Smooth muscle cell (in vitro differentiated cells): ENCODE data around the gene GTF2A1. TPM values are rescaled to one million over a fixed set of nuclear protein-coding genes. Genes with fewer than 3 reads are reported as not detected.

Experiments used
- DNase-seq: peaks from one replicate; lab custom pipeline; 2025; ENCODE audit not compliant: unreplicated experiment; lab: John Stamatoyannopoulos, UW
- H2AFZ ChIP-seq: fragments of 200-600 bp; sonication (generic); 2 replicates; pipeline ENCODE4 v1.6.0; 2016; ENCODE audit warnings: antibody characterized with exemption, low read depth, mild to moderate bottlenecking
- H3F3A ChIP-seq: fragments of 200-600 bp; sonication (generic); 2 replicates; pipeline ENCODE4 v1.6.0; 2017; ENCODE audit warnings: antibody characterized with exemption, low read depth
- H3K27ac ChIP-seq: fragments of 200-600 bp; sonication (generic); 2 replicates; pipeline ENCODE4 v1.5.1; 2016; ENCODE audit warnings: low read depth, mild to moderate bottlenecking
- H3K27me3 ChIP-seq: fragments of 200-600 bp; sonication (generic); 2 replicates; pipeline ENCODE4 v1.6.1; 2016; ENCODE audit warnings: low read depth, mild to moderate bottlenecking
- H3K36me3 ChIP-seq: fragments of 200-600 bp; sonication (generic); 2 replicates; pipeline ENCODE4 v1.5.1; 2016; ENCODE audit warnings: low read depth
- H3K4me1 ChIP-seq: fragments of 200-600 bp; sonication (generic); 2 replicates; pipeline ENCODE4 v1.5.1; 2016; ENCODE audit warnings: low read depth
- H3K4me2 ChIP-seq: fragments of 200-600 bp; sonication (generic); 2 replicates; pipeline ENCODE4 v1.6.0; 2016; ENCODE audit warnings: mild to moderate bottlenecking
- H3K4me3 ChIP-seq: fragments of 200-600 bp; sonication (generic); 2 replicates; pipeline ENCODE4 v1.5.1; 2016; ENCODE audit warnings: mild to moderate bottlenecking
- H3K79me2 ChIP-seq: fragments of 200-600 bp; sonication (generic); 2 replicates; pipeline ENCODE4 v1.6.0; 2016; ENCODE audit warnings: low read depth, mild to moderate bottlenecking
- H3K9ac ChIP-seq: fragments of 200-600 bp; sonication (generic); 2 replicates; pipeline ENCODE4 v1.6.0; 2016; ENCODE audit warnings: low read depth
- H3K9me3 ChIP-seq: fragments of 200-600 bp; sonication (generic); replicated peaks from 2 replicates; pipeline ENCODE4 v1.5.1; 2016; ENCODE audit warnings: low read depth
- H4K20me1 ChIP-seq: fragments of 200-600 bp; sonication (generic); 2 replicates; pipeline ENCODE4 v1.6.0; 2016; ENCODE audit warnings: low read depth
- CTCF ChIP-seq: fragments of 200-600 bp; sonication (generic); IDR thresholded peaks from 2 replicates; pipeline ENCODE4 v1.5.1; 2017; ENCODE audit warnings: borderline replicate concordance, mild to moderate bottlenecking, antibody characterized with exemption; ENCODE audit not compliant: insufficient read depth, poor library complexity, severe bottlenecking
- WGBS: methylation state at CpG from one replicate; pipeline ENCODE4 v1.1.7; 2016; ENCODE audit warnings: low lambda C conversion rate; 5-methylcytosine and 5-hydroxymethylcytosine counted together
- polyA plus RNA-seq: library from polyadenylated mRNA; unstranded; fragments of >200 nt; fragmentation: Nextera tagmentation; extraction: Ambion mirVana; gene quantifications from 2 replicates; pipeline ENCODE4 v1.2.1, GENCODE V29; 2016
- total RNA-seq: library from RNA; depleted of rRNA; stranded (reverse); fragments of >200 nt; gene quantifications from 2 replicates; pipeline ENCODE4 v1.2.3, GENCODE V29; 2014

GTF2A1 gene
- total and polyA plus RNA-seq, 2 experiments from 2014 or later = 4.7 to 39.4 TPM

DNA sequence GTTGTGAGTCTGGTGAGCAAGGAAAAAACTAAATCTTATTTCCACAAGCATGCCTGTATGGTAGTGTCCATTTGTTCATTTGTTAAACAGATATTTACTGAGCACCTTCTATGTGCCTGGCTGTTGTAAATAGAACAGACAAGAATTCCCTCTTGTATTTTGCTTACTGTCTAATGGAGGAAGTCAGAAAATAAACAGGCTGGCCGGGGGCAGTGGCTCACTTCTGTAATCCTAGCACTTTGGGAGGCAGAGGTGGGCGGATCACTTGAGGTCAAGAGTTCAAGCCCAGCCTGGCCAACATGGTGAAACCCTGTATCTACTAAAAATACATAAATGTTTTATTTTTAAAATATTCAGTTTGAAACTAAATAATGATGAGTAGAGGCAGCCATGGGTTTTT lies 79.3 kb downstream of the GTF2A1 start:
- H3K4me1 ChIP-seq = no peaks in the 10 kb centered on the region
- H3K9me3 ChIP-seq = no peaks in the 10 kb centered on the region
- DNase-seq = no peak
- H3K4me2 ChIP-seq = no peak overlapping the region
- H2AFZ ChIP-seq = no peak overlapping the region
- H4K20me1 ChIP-seq = no peaks in the 10 kb centered on the region
- no peaks in the 10 kb centered on the region for H3K36me3 ChIP-seq
- no peak overlapping the region for H3K4me3 ChIP-seq
- H3K27ac ChIP-seq = no peak overlapping the region
- no peak overlapping the region for H3K9ac ChIP-seq
- H3K27me3 ChIP-seq = no peaks in the 10 kb centered on the region
- no peaks in the 10 kb centered on the region for H3K79me2 ChIP-seq
- H3F3A ChIP-seq = no peaks in the 10 kb centered on the region
- TF ChIP-seq CTCF = no peak
- WGBS = 77% methylated on average over 2 of the region's 2 CpGs

DNA sequence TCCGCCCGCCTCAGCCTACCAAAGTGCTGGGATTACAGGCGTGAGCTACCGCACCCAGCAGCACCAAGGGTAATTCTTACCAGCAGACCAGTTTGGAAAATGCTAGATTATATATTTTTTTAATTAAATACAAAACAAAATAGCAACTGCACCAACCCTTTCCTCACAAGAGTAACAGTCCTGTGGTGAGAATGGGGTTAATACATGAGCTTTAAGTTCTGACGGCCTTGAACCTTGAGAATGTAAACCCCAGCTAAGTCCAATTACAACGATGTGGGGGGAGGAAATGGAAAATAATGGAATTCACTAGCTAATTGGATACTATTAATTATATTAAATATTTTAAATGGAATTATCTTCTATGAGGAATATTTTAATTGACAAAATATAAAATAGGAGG lies 82.3 kb downstream of the GTF2A1 start:
- Histone ChIP-seq H4K20me1 (no peaks in the 10 kb centered on the region), H3F3A (no peaks in the 10 kb centered on the region), H3K27ac (no peak overlapping the region), H3K27me3 (no peaks in the 10 kb centered on the region), H3K9ac (no peak overlapping the region), H3K79me2 (no peaks in the 10 kb centered on the region), H3K4me2 (no peak overlapping the region), H3K4me3 (no peak overlapping the region), H3K36me3 (no peaks in the 10 kb centered on the region), H2AFZ (no peak overlapping the region), H3K9me3 (no peaks in the 10 kb centered on the region), H3K4me1 (no peaks in the 10 kb centered on the region)
- DNase-seq = no peak
- 96% methylated on average over 6 of the region's 6 CpGs for WGBS
- TF ChIP-seq CTCF = no peak

DNA sequence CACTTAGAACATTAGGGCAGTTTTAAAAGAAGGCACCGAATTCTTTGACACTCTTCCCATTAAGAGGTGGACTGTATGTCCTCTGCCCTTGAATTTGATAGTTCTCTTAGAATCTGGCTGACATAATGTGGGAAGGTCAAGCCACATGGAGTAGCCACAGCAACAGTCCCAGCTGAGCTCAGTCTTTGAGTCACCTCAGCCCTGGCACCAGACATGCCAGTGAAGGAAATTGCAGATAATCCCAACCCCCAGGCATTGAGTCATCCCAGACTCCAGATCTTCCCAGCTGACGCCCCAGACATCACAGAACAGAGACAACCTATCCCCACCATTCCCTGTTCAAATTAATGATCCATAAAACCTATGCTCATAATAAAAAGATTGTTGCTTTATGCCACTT lies 83.4 kb downstream of the GTF2A1 start:
- Histone ChIP-seq H3K36me3 (no peaks in the 10 kb centered on the region), H3K4me2 (peak overlapping the region; percentile 45), H3K27ac (peak overlapping the region; percentile 77), H3K9me3 (no peaks in the 10 kb centered on the region), H3K27me3 (no peaks in the 10 kb centered on the region), H3K4me1 (no peaks in the 10 kb centered on the region), H4K20me1 (no peaks in the 10 kb centered on the region), H3K79me2 (no peaks in the 10 kb centered on the region), H2AFZ (peak overlapping the region; percentile 44), H3F3A (no peaks in the 10 kb centered on the region), H3K4me3 (no peak overlapping the region), H3K9ac (peak overlapping the region; percentile 46)
- no peak for TF ChIP-seq CTCF
- 42% methylated on average over 2 of the region's 2 CpGs for WGBS
- no peak for DNase-seq

DNA sequence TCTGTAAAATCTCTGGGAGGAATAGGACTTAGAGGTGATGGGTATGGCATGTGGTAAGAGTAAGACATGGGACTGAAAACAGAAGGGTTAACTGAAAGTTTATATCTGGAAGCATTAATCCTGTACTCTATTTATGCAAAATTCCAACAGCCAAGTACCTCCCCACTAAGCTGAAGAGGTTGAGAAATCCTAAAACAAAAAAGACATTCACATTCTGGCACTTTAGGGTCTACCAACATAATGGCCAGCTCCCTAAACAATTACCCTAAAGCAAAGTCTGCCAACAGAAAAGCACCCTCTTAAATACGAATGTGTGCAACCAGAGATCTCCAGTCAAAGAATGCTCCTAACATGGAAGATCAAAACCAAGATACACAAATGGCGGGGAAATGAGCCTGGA lies 87.4 kb downstream of the GTF2A1 start:
- no peak overlapping the region for H2AFZ ChIP-seq
- H4K20me1 ChIP-seq = no peaks in the 10 kb centered on the region
- H3K27ac ChIP-seq = no peak overlapping the region
- H3K27me3 ChIP-seq = no peaks in the 10 kb centered on the region
- DNase-seq = no peak
- no peak for TF ChIP-seq CTCF
- no peaks in the 10 kb centered on the region for H3K4me1 ChIP-seq
- H3K9ac ChIP-seq = no peak overlapping the region
- H3K79me2 ChIP-seq = no peaks in the 10 kb centered on the region
- no peak overlapping the region for H3K4me3 ChIP-seq
- H3K9me3 ChIP-seq = no peaks in the 10 kb centered on the region
- H3F3A ChIP-seq = no peaks in the 10 kb centered on the region
- H3K4me2 ChIP-seq = no peak overlapping the region
- 87% methylated on average over 2 of the region's 2 CpGs for WGBS
- H3K36me3 ChIP-seq = no peaks in the 10 kb centered on the region
